Mesendoderm (in vitro differentiated cells): ENCODE results near the gene AKAP13.

Experiments used
- DNase-seq: peaks from one replicate; pipeline ENCODE4 v3.0.0; 2013
- H2AK5ac ChIP-seq: 2 replicates; pipeline ENCODE4 v1.6.1; 2013; ENCODE audit warnings: low read length, inconsistent platforms
- H2BK120ac ChIP-seq: 2 replicates; pipeline ENCODE4 v1.6.1; 2013; ENCODE audit warnings: low read depth, mild to moderate bottlenecking, low read length, moderate library complexity, mixed read lengths
- H2BK15ac ChIP-seq: replicated peaks from 2 replicates; pipeline ENCODE4 v1.6.1; 2013; ENCODE audit warnings: low read depth, mild to moderate bottlenecking, moderate library complexity
- H2BK5ac ChIP-seq: 2 replicates; pipeline ENCODE4 v1.6.1; 2013; ENCODE audit warnings: low read length, inconsistent platforms
- H3K18ac ChIP-seq: 2 replicates; pipeline ENCODE4 v1.6.1; 2013; ENCODE audit warnings: mild to moderate bottlenecking, low read length, mixed read lengths
- H3K23ac ChIP-seq: one replicate; pipeline ENCODE4 v1.6.1; 2013; ENCODE audit warnings: low read length
- H3K27ac ChIP-seq: 2 replicates; pipeline ENCODE4 v1.5.1; 2013; ENCODE audit warnings: low read depth, mild to moderate bottlenecking, inconsistent platforms, low read length, moderate library complexity
- H3K27me3 ChIP-seq: 2 replicates; pipeline ENCODE4 v1.6.1; 2013; ENCODE audit warnings: low read length, control low read depth, mild to moderate bottlenecking, inconsistent platforms; ENCODE audit not compliant: insufficient read depth, poor library complexity
- H3K36me3 ChIP-seq: 2 replicates; pipeline ENCODE4 v1.6.1; 2013; ENCODE audit warnings: low read length, inconsistent platforms; ENCODE audit not compliant: control insufficient read depth, insufficient read depth
- H3K4ac ChIP-seq: one replicate; pipeline ENCODE4 v1.6.1; 2013; ENCODE audit warnings: low read depth, mild to moderate bottlenecking, low read length, moderate library complexity
- H3K4me1 ChIP-seq: 2 replicates; pipeline ENCODE4 v1.6.1; 2013; ENCODE audit warnings: low read depth, low read length, inconsistent platforms; ENCODE audit not compliant: control insufficient read depth
- H3K4me2 ChIP-seq: 2 replicates; pipeline ENCODE4 v1.6.1; 2013; ENCODE audit warnings: low read length
- H3K4me3 ChIP-seq: 2 replicates; pipeline ENCODE4 v1.5.1; 2013; ENCODE audit warnings: mild to moderate bottlenecking, low read length
- H3K56ac ChIP-seq: one replicate; pipeline ENCODE4 v1.6.1; 2013; ENCODE audit warnings: low read length
- H3K79me1 ChIP-seq: 2 replicates; pipeline ENCODE4 v1.6.1; 2013; ENCODE audit warnings: low read length, inconsistent platforms
- H3K79me2 ChIP-seq: 2 replicates; pipeline ENCODE4 v1.6.1; 2013; ENCODE audit warnings: mild to moderate bottlenecking, low read length; ENCODE audit not compliant: control insufficient read depth, insufficient read depth
- H3K9ac ChIP-seq: 2 replicates; pipeline ENCODE4 v1.6.1; 2013; ENCODE audit warnings: low read length, inconsistent platforms
- H4K5ac ChIP-seq: one replicate; pipeline ENCODE4 v1.6.1; 2013; ENCODE audit warnings: low read length
- H4K8ac ChIP-seq: one replicate; pipeline ENCODE4 v1.6.1; 2013; ENCODE audit warnings: low read depth, mild to moderate bottlenecking, control low read depth, low read length, moderate library complexity
- WGBS: extraction: QIAGEN DNeasy Blood & Tissue Kit; methylation state at CpG from one replicate; pipeline ENCODE4 v1.1.7; 2013; ENCODE audit warnings: low lambda C conversion rate, missing lambda C conversion rate; ENCODE audit not compliant: insufficient coverage; ENCODE audit errors: extremely low coverage; 5-methylcytosine and 5-hydroxymethylcytosine counted together

AKAP13 gene

DNA sequence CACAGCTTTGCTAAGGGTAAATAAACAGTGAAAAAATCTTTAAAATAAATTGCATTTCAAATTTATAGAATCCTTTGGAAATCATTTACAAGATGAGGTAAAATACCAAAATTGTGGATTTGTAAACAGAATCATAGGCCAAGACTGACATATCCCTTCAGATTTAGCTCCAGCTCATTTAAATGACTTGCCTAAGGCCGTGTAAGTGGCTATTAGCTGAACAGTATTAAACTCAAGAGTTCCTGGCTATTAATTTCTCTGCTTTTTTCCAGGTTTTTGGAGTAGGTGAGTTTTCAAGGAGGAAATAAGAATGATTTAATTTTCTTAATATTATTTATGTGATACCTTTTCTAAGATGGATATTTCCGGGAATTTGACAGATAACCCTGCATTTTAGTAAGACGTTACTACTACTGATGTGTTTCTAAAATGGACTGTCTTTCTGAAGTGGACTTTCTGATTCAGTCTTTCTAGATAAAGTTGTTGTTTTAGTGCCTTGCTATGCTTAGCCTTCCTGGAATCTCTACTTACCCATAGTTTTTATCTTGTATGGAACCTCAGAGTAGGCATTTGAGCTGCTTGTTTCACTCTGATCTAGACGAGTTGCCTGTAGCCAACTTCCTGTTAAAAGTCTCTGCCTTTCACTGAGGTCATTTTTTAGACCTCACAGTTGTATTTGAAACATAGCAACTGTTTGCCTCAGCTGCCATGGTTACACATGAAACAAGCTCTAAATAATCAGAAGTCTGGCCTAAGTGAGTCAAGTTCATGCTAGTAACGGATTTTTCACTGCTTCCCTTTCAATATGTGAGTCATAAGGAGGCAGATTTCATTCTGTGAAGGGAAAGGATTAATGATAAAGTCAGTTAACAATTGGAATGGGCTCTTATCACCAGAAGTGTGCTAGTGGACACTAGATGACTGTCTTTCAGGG lies 287.4 kb downstream of the AKAP13 start:
- no peaks in the 10 kb centered on the region for H3K79me2 ChIP-seq
- no peak overlapping the region for H3K4ac ChIP-seq
- no peak overlapping the region for H2BK5ac ChIP-seq
- peaks cover 7% of the 10 kb centered on the region for H3K36me3 ChIP-seq
- no peak overlapping the region for H2AK5ac ChIP-seq
- no peak overlapping the region for H2BK15ac ChIP-seq
- no peaks in the 10 kb centered on the region for H3K4me1 ChIP-seq
- WGBS = no CpG with 5 or more reads among the region's 5 CpGs
- no peak overlapping the region for H3K18ac ChIP-seq
- no peak overlapping the region for H3K56ac ChIP-seq
- H3K79me1 ChIP-seq = no peaks in the 10 kb centered on the region
- no peaks in the 10 kb centered on the region for H3K27me3 ChIP-seq
- H2BK120ac ChIP-seq = no peak overlapping the region
- peak; percentile 66 for DNase-seq
- H3K27ac ChIP-seq = no peak overlapping the region
- H4K5ac ChIP-seq = no peak overlapping the region
- H3K23ac ChIP-seq = no peak overlapping the region
- H3K9ac ChIP-seq = no peak overlapping the region
- H4K8ac ChIP-seq = no peak overlapping the region
- no peak overlapping the region for H3K4me3 ChIP-seq
- H3K4me2 ChIP-seq = no peak overlapping the region

DNA sequence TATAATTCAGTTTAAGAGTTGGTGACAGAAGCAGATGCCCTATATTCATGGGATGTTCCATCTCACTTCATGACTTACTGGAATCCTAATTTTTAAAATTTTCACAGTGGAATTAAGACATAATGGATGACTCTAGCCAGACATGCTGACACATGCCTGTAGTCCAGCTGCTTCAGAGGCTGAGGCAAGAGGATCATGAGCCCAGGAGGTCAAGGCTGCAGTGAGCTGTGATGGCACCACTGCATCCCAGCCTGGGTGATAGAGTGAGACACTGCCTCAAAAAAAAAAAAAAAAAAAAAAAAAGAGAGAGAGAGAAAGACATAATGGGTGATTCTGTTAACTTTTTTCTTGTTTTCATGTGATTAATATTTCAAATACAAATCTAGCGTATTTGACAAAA lies 290.8 kb downstream of the AKAP13 start:
- Histone ChIP-seq H3K27ac (no peak overlapping the region), H4K5ac (no peak overlapping the region), H3K36me3 (peaks cover 6% of the 10 kb centered on the region), H2AK5ac (no peak overlapping the region), H3K4me2 (no peak overlapping the region), H2BK120ac (no peak overlapping the region), H3K4me1 (peaks cover 1% of the 10 kb centered on the region), H2BK5ac (no peak overlapping the region), H3K9ac (no peak overlapping the region), H3K79me1 (peaks cover 2% of the 10 kb centered on the region), H3K18ac (no peak overlapping the region), H3K23ac (no peak overlapping the region), H3K79me2 (no peaks in the 10 kb centered on the region), H3K27me3 (no peaks in the 10 kb centered on the region), H3K4me3 (no peak overlapping the region), H4K8ac (no peak overlapping the region), H3K4ac (no peak overlapping the region), H2BK15ac (no peak overlapping the region), H3K56ac (no peak overlapping the region)
- DNase-seq = no peak
- WGBS = no CpG with 5 or more reads among the region's 1 CpG

DNA sequence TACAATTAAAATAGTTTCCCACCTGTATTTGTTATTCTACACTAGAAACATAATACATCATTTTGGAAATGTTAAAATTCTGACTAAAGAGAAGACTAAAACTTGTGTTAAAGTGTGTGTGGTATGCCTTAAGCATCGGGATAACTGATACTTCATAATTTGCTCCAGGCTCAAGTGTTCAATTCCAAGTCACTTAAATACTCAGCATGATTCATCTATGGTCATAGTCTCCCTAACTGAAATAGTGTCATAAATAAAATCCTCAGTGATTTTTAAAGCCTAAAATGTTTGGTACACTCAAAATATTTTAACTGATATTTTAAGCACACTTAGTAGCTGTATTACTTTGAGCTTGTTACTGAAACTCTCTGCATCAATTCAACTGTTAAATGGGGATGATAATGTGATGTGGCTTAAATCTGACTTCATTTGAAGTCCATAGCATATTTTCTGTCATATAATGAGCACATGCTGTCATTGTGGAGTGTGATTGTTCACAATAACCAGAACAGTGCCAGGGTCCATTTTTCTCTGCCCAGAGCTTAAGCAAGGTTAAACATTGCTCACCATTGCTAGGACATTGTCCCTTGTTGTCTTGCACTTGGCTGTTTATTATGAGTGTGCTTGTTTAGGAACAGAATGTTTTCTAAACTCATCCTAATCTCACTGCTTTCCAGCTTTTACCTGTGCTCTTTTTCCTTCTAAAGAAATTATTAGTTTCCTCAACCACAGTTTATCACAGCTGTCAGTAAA lies 292.1 kb downstream of the AKAP13 start:
- H3K27me3 ChIP-seq = no peaks in the 10 kb centered on the region
- H3K79me1 ChIP-seq = peaks cover 2% of the 10 kb centered on the region
- no peak overlapping the region for H3K18ac ChIP-seq
- H3K4ac ChIP-seq = no peak overlapping the region
- H3K4me1 ChIP-seq = peaks cover 3% of the 10 kb centered on the region
- no peak overlapping the region for H3K23ac ChIP-seq
- no CpG with 5 or more reads among the region's 1 CpG for WGBS
- H4K8ac ChIP-seq = no peak overlapping the region
- H2BK120ac ChIP-seq = no peak overlapping the region
- H3K9ac ChIP-seq = no peak overlapping the region
- no peak overlapping the region for H3K56ac ChIP-seq
- H3K4me3 ChIP-seq = no peak overlapping the region
- H3K79me2 ChIP-seq = no peaks in the 10 kb centered on the region
- no peak overlapping the region for H2BK15ac ChIP-seq
- H4K5ac ChIP-seq = no peak overlapping the region
- no peak overlapping the region for H3K27ac ChIP-seq
- DNase-seq = no peak
- H3K4me2 ChIP-seq = no peak overlapping the region
- H3K36me3 ChIP-seq = peaks cover 6% of the 10 kb centered on the region
- no peak overlapping the region for H2AK5ac ChIP-seq
- no peak overlapping the region for H2BK5ac ChIP-seq

DNA sequence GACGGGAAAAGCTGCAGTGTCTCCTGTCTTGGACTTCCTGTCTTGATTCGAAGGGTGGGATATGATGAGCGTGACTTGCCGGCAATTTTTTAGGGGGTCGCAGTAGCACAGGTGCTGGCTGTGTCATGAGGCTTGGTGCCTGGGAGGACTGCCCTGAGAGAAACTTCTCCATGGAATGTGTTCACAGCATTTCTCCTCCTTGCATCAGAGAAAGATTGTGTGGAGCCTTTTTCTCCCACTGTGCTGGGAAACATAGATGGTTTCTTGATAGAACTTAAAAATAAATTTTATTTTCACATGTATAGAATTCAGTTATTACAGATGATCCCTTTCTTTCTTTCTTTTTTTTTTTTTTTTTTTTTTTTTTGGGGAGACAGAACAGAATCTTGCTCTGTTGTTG lies 292.9 kb downstream of the AKAP13 start:
- Histone ChIP-seq H3K27ac (no peak overlapping the region), H2BK120ac (no peak overlapping the region), H3K36me3 (peaks cover 6% of the 10 kb centered on the region)

DNA sequence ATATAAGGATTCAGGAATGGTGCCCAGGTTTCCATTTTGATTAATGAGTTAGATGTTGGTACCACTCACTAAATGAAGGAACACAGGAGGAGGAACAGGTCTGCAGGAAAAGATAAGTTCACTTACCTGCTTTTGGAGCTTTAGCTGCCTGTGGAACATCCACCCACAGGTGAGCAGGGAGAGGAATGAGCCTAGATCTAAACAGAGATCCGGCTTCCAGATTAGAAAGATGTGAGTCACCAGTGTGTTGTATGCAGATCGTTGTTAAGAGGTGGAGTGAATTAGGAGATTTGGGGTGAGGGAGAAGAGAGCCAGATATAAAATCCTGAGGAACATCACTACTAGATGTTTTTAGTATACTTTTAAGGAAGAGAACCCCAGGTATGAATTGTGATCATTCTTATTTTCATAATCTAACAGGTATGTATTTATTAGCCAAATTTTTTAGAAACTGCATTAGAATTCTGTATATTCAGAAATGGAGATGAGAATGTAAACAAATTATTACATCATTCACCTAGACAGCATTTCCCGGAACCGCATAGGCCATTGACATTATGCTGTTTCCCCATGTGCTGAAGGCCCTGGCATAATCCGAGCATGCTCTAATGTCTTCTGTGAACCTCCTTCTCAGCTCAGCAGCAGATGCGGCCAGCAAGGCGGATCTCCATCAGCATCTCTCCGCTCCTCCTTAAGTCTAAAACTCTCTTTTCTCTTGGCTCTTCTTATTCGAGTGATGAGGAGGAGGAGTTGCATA lies 296.1 kb downstream of the AKAP13 start:
- Histone ChIP-seq H2BK15ac (no peak overlapping the region), H3K9ac (no peak overlapping the region), H3K4me2 (no peak overlapping the region), H2BK120ac (no peak overlapping the region), H2BK5ac (no peak overlapping the region), H3K23ac (no peak overlapping the region), H3K27me3 (no peaks in the 10 kb centered on the region), H3K36me3 (peaks cover 3% of the 10 kb centered on the region), H3K79me1 (peaks cover 2% of the 10 kb centered on the region), H4K8ac (no peak overlapping the region), H3K79me2 (no peaks in the 10 kb centered on the region), H4K5ac (no peak overlapping the region), H3K56ac (peak overlapping the region; percentile 15), H3K4ac (no peak overlapping the region), H3K18ac (no peak overlapping the region), H3K4me3 (no peak overlapping the region), H3K27ac (no peak overlapping the region), H2AK5ac (no peak overlapping the region), H3K4me1 (peaks cover 3% of the 10 kb centered on the region)
- DNase-seq = peak; percentile 77
- 100% methylated on average over 1 of the region's 9 CpGs for WGBS

More for the DNA sequence above, 292.9 kb downstream of the AKAP13 start:
- no CpG with 5 or more reads among the region's 5 CpGs for WGBS
- peaks cover 2% of the 10 kb centered on the region for H3K79me1 ChIP-seq
- no peak overlapping the region for H3K4me2 ChIP-seq
- H3K23ac ChIP-seq = no peak overlapping the region
- no peak overlapping the region for H3K9ac ChIP-seq
- no peak overlapping the region for H2BK15ac ChIP-seq
- H4K5ac ChIP-seq = no peak overlapping the region
- no peak overlapping the region for H3K4ac ChIP-seq
- no peak overlapping the region for H4K8ac ChIP-seq
- peaks cover 3% of the 10 kb centered on the region for H3K4me1 ChIP-seq
- no peak overlapping the region for H3K56ac ChIP-seq
- H2AK5ac ChIP-seq = no peak overlapping the region
- H3K79me2 ChIP-seq = no peaks in the 10 kb centered on the region
- no peak overlapping the region for H2BK5ac ChIP-seq
- no peak overlapping the region for H3K18ac ChIP-seq
- no peak overlapping the region for H3K4me3 ChIP-seq
- no peaks in the 10 kb centered on the region for H3K27me3 ChIP-seq
- DNase-seq = no peak
